C4-2B (cell line): Measurements from ENCODE around the gene HIF3A.

ENCODE experiments used
- ZFX ChIP-seq: fragments of 450-650 bp; IDR thresholded peaks from 2 replicates; pipeline ENCODE4 v1.6.1; 2017
- TF ChIP-seq, protein P1 (sequence below): fragments of 450-650 bp; conservative IDR thresholded peaks from 2 replicates; pipeline ENCODE4 v1.5.1; 2017; ENCODE audit warnings: mild to moderate bottlenecking

DNA sequence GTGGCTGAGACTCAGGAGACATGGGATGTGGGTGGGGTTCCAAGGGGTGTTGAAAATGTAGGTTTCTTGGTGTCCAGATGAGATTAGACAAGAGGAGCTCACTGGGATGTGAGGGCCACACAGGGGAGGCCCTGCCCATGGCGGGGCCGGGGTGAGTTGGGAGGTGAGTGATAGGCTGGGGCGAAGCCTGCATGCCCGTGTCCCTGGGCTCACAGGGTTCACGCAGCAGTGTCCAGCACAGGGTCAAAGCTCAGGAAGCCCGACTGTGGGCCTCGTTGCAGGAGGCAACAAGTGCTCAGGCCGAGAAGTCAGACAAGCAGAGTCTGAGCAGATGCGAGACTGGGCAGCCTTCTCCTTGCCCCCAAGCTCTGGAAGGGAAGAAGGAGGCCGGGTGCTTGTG is 89.3 kb downstream of the HIF3A start:
- TF ChIP-seq, protein P1, sequence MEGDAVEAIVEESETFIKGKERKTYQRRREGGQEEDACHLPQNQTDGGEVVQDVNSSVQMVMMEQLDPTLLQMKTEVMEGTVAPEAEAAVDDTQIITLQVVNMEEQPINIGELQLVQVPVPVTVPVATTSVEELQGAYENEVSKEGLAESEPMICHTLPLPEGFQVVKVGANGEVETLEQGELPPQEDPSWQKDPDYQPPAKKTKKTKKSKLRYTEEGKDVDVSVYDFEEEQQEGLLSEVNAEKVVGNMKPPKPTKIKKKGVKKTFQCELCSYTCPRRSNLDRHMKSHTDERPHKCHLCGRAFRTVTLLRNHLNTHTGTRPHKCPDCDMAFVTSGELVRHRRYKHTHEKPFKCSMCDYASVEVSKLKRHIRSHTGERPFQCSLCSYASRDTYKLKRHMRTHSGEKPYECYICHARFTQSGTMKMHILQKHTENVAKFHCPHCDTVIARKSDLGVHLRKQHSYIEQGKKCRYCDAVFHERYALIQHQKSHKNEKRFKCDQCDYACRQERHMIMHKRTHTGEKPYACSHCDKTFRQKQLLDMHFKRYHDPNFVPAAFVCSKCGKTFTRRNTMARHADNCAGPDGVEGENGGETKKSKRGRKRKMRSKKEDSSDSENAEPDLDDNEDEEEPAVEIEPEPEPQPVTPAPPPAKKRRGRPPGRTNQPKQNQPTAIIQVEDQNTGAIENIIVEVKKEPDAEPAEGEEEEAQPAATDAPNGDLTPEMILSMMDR: no peak
- no peak for TF ChIP-seq ZFX
